ENCODE results near the gene MEIOC. TPM values are rescaled to one million over a fixed set of nuclear protein-coding genes. Genes with fewer than 3 reads are reported as not detected.
"Not testable (repeated sequence)": the region's sequence is repeated elsewhere in the genome, so short reads cannot be mapped to it uniquely, and the experiment has no call there.

MEIOC gene
- total and polyA plus RNA-seq, 7 donors, result 0.01 to 0.04 (median 0.03) TPM; not detected in 4

- Histone ChIP-seq H3K4me1 (no peaks in the 10 kb centered on the region), H3K36me3 (ENCODE audit: insufficient read depth in 1 of 2, low read depth in 1 of 2) (no peaks in the 10 kb centered on the region), H3K4me3 (no peak overlapping the region), H3K27ac (no peak overlapping the region), H3K9me3 (no peaks in the 10 kb centered on the region), H3K27me3 (ENCODE audit: insufficient read depth in 3 of 3, low read length in 2 of 3) (peaks cover 0 to 6% (median 6%) of the 10 kb centered on the region in 3 donors)
- WGBS, 3 donors, result 45 to 53% (median 52%) methylated on average over 4 of the region's 4 CpGs
- ATAC-seq (no peak), DNase-seq (no peak)
- intact Hi-C loops (cut with DNase I), result no loop called here
- TF ChIP-seq CTCF (IDR thresholded peaks at IDR 0.05), result no peak
Measured at GRCh38 chr17:44610331-44610730, 45.9 kb upstream of the MEIOC start.

GRCh38 chr17:44610871-44611270 lies 45.4 kb upstream of the MEIOC start:
- Histone ChIP-seq H3K27ac (no peak overlapping the region), H3K9me3 (no peaks in the 10 kb centered on the region), H3K27me3 (ENCODE audit: insufficient read depth in 3 of 3, low read length in 2 of 3) (peaks cover 0 to 6% (median 6%) of the 10 kb centered on the region in 3 donors), H3K36me3 (ENCODE audit: insufficient read depth in 1 of 2, low read depth in 1 of 2) (no peaks in the 10 kb centered on the region), H3K4me1 (no peaks in the 10 kb centered on the region), H3K4me3 (no peak overlapping the region)
- no peak for TF ChIP-seq CTCF (IDR thresholded peaks at IDR 0.05)
- 23 to 44% (median 31%) methylated on average over 2 of the region's 2 CpGs for WGBS, 3 donors
- intact Hi-C loops (cut with DNase I), result no loop called here
- DNase-seq (no peak), ATAC-seq (no peak)

GRCh38 chr17:44614862-44615261 lies 41.4 kb upstream of the MEIOC start:
- Histone ChIP-seq H3K36me3 (ENCODE audit: insufficient read depth in 1 of 2, low read depth in 1 of 2) (no peaks in the 10 kb centered on the region), H3K4me1 (no peaks in the 10 kb centered on the region), H3K4me3 (no peak overlapping the region), H3K27ac (no peak overlapping the region), H3K9me3 (no peaks in the 10 kb centered on the region), H3K27me3 (ENCODE audit: insufficient read depth in 3 of 3, low read length in 2 of 3) (peaks cover 0 to 6% (median 2%) of the 10 kb centered on the region in 3 donors)
- no peak for DNase-seq
- 59 to 68% (median 66%) methylated on average over 5 of the region's 5 CpGs for WGBS, 3 donors
- no peak for ATAC-seq
- intact Hi-C loops (cut with DNase I), result no loop called here
- no peak for TF ChIP-seq CTCF (IDR thresholded peaks at IDR 0.05)

GRCh38 chr17:44618652-44619051 lies 37.6 kb upstream of the MEIOC start:
- ATAC-seq; H3K4me1 ChIP-seq; DNase-seq; intact Hi-C loops (cut with DNase I); H3K27ac ChIP-seq; H3K9me3 ChIP-seq; H3K36me3 ChIP-seq (ENCODE audit: insufficient read depth in 1 of 2, low read depth in 1 of 2); H3K4me3 ChIP-seq: not testable (repeated sequence)
- H3K27me3 ChIP-seq (ENCODE audit: insufficient read depth in 3 of 3, low read length in 2 of 3), result peaks cover 0 to 19% (median 2%) of the 10 kb centered on the region in 3 donors
- WGBS, 3 donors, result 81 to 86% (median 82%) methylated on average over 9 of the region's 9 CpGs

GRCh38 chr17:44623070-44623725 lies 33.1 kb upstream of the MEIOC start:
- H3K27me3 ChIP-seq (ENCODE audit: insufficient read depth in 3 of 3, low read length in 2 of 3), result peaks cover 0 to 19% (median 0%) of the 10 kb centered on the region in 3 donors
- no peaks in the 10 kb centered on the region for H3K4me1 ChIP-seq
- no peaks in the 10 kb centered on the region for H3K9me3 ChIP-seq
- no peak overlapping the region for H3K4me3 ChIP-seq
- intact Hi-C loops (cut with DNase I), result no loop called here
- WGBS, 3 donors, result 79 to 83% (median 82%) methylated on average over 6 of the region's 6 CpGs
- DNase-seq (no peak), ATAC-seq (no peak)
- H3K36me3 ChIP-seq (ENCODE audit: insufficient read depth in 1 of 2, low read depth in 1 of 2), result no peaks in the 10 kb centered on the region
- no peak overlapping the region for H3K27ac ChIP-seq
- no peak for TF ChIP-seq CTCF (IDR thresholded peaks at IDR 0.05)

All from psoas muscle (tissue), 8 donors.